CD4-positive, alpha-beta T cell treated with Interleukin-10 for 1 hour (primary cell): ENCODE results near the gene DNAL1.

Experiments used
- DNase-seq: peaks from one replicate; pipeline ENCODE4 v3.0.0-alpha.2; 2020

Gene DNAL1

DNA sequence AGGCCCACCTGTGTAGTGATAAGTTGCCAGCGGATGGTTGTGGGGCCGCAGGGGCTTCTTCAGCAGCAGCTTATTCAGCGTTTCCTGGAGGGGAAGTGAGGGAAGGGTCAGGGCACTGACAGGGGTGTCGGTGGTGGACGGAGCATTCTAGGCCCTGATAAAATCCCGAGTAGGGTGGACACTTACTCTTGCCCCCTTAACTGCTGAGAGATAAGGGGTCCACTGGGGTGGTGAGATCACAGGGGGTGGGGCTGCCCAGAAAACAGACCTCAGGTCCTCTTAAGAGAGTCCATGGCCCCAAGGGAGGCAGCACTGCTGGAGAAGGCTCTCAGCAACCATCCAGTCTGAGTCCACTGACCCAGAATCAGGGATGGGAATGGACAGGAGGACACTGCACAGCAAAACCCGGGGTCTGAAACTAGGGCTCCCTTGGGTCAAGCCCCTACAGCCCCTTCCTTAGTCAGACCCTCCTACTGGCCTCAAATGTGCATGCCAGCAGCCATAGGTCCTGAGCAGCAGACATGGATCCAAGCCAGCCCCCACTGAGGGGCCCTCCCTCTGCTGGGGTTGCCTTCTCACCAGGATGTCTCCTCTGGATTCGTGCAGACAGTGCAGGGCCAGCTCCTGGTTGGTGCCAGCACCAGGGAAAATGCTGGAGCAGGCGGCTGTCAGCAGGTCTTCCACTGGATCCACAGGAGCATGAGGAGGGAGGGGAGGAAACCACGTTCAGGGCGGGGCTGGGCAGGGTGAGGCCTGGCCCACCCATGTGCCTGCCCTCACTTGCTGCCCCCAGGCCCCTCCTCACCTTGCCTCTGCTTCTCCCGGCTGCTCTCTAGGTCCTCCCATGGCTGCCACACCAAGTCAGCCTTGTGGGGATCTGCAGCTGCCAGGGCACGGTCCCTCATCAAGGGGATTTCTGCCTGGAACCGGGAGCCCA is 81.5 kb downstream of the DNAL1 start:
- no peak for DNase-seq

DNA sequence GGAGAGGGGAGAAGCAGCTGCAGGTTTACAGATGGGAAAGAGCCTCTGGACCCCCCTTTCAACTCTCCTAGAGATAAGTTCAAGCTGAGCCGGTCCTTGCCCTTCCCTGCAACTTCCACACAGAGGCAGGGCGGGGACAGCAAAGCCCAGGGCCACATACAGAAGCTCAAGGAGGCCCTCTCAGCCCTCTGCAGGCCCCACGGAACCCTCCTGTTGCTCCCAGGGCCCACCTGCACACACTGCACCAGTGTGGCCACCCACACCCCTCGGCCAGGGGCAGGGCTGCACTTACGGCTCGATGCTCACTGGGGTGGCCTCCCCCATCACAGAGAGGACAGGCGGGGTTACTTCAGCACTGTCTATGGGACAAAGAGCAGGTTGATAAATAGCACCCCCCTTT is 82.4 kb downstream of the DNAL1 start:
- DNase-seq: no peak

DNA sequence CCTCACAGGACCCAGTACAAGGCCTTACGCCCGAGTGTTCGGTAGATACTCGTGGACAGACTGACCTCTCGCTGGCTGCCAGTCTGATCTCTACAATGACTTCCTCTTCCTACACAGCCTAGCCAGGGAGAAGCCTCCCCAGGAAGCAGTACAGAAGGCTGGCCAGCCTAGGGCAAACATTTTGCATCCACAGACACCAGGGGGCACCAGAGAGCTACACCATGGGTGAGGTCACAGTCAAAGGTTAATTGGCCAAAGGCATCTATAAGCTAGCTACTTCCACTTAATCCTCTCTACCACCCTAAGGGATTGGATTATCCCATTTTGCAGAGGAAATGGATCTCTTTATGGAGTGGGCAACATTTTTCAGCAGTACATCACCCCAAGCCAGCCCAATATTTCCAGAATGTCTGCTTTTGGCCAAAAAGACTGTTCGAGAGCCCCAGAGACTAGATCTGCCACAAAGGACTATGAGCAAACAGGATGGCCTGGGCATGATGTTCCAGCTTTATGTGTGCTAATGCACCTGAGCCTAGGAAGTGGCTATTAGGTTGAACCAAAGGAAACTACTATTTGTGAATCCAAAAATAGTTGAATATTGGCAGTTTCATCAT is 84.0 kb downstream of the DNAL1 start:
- peak; percentile 87 for DNase-seq

DNA sequence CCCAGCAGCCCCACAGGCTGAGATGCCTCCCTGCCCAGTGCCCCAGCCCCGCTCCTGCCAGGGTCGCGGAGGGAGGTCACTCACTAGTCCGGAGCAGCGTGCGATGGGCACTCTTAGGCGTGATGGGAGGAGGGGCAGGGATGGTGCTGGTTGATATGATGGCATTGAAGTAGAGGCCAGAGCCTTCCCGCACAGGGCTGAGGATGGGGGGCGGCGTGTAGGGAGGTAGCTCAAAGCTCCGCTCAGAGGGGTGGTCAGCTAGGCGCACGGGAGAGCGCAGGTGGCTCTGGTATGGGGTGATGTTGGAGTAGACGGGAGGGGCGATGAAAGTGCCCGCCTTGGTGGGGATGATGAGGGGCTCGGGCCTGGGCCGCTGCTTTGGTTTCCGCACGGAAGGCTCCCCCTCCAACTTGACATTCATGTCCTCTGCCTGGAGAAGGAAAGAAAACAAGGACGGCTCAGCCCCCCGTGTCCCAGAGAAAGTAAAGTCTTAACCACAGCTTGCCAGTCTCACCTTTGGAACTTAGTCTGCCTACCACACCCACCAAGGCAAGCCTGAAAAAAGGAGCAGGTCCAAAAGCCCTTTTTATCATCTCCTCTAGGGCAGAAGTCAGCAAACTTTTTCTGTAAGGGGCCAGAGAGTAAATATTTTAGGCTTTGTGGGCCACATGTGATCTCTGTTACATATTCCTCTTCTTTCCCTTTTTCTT is 84.9 kb downstream of the DNAL1 start:
- no peak for DNase-seq

DNA sequence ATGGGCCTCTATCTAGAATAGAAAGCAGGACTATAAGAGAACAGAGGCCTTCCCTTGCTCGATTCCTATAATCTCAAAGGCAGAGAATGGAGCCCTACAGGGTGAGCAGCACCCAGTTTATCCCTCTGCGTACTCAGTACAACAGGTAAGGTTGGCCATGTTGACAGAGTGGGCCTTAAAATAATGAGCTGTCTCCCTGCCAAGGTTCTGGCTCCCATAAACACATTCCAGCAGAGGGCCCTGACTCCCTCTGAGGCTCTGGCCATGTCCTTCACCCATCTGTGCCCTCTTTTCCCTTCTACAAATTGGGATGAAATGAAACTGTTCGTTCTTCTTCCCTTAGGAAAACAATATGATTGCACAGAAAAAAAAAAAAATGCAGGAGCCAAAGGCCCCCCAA is 86.3 kb downstream of the DNAL1 start:
- no peak for DNase-seq

DNA sequence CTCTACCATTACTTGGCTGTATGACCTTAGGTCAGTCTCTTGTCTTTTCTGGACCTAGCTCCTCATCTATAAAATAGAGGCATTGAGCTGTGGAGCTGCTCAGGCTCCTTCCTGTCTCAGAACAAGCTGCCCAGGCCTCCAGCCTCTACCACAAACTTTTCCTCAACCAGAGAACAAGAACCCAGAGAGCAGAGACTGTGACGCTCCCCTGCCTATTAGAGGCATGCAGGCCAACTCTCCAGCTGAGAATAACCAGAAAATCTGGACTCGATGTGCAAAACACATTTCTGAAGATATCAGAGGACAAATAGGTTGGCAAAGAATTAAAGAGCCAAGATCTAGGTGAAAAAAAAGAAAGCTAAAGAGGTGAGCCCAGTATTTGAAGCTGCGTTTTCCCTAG is 87.2 kb downstream of the DNAL1 start:
- no peak for DNase-seq

DNA sequence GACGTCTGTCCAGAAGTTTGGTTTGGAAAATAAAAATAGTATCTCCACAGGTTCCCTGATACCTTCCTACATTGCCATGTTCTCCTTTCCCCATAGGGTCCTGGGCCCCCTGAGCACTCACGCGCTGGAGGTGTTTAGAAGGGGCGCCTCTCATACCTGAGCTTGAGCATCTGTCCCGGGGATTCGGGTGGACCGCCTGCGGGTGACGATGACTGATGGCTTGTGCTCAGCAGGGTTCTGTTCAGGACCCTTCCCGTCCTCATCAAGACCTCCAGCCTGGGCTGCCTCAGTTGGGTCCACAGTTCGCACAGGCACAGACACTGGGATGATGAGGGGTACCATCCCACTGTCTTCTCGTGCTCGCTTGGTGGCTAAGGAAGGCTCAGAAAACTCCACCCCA is 92.1 kb downstream of the DNAL1 start:
- DNase-seq: no peak

DNA sequence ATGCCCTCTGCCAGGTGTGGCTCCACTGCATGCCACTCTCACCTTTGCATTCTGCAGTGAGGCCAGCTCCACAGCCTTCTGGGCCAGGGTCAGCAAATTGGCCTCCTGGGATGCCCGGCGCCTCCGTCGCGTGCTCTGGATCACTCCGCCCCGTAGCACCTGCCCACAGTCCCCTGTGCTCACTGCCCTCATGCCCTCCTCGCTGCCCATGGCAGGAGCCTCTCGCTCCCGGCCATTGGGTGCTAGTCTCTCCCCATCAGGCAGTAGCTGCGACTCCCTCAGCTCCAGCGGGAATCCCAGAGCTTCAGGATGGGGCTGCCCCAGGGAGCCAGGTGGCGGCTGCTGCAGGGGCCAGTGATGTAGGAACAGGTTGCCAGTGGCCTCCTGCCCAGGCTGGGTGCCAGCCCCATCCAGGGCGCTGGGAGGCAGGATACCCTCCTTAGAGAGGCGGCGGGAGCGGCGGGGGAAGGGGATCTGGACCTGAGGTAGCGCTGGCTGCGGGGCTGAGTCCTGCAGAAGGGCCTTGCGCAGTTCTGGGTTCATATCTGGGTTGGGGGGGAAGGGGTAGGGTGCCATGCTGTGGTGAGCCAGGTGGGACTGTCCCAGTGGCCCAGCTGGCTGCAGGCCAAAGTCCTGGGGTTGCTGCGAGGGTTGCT is 93.9 kb downstream of the DNAL1 start:
- DNase-seq: no peak

DNA sequence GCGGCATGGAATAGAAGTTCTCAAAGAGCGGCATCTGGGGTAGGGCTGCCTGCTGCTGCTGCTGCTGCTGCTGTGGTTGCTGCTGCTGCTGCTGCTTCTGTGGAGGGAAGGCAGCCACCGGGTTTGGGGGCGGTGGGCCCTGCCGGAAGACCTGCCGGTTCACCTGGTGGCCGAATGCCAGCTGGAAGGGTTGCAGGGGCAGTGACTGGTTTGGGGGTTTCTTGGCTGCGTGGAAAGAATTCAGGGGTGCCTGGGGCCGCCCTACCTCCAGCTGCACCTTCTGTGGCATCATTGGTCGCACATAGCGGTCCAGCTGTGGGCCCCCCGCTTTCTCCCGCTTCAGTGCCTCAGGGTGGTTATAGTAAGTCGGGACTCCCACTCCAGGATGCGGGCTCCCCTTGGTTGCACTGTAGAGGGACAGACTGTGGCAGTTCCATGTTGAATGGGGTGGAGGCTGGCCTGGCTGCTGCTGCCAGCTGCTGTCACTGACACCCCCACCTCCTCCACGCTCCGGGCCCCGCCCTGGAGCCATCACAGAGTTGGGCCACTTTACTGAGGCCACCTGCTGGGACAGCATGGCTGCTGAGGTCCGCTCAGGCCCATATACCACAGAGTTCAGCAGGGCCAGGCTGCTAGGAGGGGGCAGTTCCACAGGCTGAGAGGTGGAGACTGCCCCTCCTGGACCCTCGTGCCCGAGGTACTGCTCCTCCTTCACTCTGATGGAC is 94.5 kb downstream of the DNAL1 start:
- no peak for DNase-seq

DNA sequence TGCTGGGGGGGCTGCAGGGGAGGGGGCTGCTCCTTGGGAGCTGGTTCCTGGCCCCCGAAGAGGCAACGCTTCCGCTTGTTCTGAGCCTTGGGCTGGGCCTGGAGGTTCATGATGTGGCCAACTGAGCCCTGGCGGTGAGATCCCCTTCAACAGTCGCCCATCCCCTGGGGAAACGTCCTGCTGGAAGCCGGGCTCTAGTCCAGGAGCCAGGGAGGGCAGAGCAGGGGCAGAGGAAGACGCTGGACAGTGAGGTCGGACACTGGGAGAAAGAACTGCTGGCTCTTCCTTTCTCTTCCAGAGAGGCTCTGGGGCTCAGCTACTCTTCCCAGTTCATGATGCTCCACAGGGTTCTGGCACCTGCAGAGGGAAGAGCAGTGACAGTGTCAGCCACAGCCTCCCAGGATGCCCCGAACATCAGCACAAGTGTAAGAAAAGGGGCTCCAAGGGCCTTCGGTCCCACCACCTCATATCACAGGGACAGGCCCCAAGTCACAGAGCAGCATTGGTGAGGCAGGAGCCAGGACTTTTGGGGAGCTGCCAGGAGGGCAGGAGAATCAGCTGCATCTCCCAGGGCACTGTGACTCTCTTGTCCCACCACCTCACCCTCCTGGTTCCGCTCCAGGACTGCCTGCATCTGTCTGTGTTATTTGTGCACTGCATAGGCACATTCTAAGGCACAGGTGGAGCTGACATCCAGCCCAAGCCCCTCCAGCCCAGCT is 95.3 kb downstream of the DNAL1 start:
- DNase-seq: no peak

DNA sequence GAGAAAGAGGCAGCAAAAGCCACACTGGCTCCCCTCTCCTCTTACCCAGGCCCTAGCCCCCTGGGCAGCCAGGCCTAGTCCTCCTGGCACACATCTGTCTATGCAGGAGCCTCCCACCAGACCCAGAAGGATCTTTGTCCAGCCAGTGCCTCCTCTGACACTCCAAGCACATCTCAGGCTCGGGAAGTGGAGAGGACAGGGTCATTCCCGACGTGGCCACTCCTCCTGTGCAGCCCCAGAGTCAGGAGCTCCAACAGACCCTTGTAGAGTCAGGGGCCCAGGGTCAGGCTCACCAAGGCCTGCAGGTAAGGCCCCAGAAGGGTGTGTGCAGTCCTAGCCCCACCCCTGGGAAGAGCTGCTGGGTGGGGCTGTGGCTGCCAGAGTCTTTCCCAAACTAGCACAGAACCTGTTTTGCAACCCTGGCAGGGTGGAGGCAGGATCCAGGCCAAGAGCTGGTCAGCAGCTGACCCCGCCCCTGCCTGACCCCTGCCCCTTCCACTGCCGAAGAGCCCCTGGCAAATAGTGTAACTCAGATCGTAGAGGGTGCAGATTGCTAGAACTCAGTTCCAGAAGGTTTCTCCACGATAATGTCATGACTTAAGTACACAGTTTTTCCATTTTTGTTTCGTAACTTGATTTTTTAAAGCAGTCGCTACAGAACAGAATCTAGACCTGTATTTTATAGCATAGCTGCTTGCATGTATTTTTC is 96.0 kb downstream of the DNAL1 start:
- DNase-seq: no peak

DNA sequence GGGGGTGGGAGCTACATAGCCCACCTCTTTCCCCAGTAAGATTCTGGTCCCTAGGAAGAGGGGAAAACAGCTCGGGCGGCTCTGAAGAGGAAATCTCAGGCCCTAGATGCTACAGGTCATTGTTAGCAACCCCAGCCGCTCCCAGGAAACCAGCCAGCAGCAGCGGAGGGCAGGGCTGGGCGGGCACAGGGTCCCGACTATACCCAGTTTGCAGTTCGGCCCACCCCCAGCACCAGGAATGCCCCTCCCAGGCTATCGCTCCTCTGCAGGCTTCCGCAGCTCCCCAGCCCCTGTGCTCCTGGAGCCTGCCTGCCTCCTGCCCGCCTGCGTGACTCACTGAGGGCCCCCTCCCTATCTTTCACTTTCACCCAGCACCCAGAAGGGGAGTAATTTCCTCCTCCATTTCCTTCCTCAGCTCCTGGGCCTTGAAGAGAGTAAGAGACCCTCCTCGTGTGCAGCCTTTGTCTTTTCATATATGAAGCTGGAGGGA is 96.6 kb downstream of the DNAL1 start:
- peak; percentile 71 for DNase-seq

DNA sequence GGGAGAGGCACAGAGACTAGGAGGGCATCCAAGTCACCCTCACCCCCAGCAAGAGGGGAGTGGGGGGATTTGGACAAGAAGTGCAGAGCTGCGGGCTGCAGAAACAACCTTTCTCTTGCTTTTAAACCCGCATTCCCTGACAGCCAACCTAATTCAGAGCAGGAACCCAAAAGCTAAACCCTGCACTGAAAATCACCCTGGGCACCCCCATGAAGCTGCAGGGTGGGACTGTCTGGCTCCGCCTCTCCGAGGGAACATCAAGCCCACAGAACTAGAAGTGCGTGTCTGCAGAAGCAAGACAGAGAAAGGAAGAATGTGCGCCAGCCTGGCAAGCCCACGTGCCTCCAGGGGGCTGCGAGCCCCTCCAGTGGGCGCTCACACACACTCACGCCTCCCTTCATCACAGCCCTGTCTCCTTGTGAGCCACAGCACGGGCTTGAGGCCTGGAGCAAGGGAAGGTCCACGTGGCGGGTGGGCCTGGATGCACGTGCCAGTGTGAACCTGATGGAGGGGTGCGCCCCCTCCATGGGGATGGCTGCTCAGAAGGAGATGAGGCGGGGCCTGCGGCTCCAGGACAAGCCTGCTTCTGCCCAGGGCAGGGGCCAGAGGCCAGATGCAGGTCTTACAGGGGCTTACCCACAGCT is 97.2 kb downstream of the DNAL1 start:
- no peak for DNase-seq

DNA sequence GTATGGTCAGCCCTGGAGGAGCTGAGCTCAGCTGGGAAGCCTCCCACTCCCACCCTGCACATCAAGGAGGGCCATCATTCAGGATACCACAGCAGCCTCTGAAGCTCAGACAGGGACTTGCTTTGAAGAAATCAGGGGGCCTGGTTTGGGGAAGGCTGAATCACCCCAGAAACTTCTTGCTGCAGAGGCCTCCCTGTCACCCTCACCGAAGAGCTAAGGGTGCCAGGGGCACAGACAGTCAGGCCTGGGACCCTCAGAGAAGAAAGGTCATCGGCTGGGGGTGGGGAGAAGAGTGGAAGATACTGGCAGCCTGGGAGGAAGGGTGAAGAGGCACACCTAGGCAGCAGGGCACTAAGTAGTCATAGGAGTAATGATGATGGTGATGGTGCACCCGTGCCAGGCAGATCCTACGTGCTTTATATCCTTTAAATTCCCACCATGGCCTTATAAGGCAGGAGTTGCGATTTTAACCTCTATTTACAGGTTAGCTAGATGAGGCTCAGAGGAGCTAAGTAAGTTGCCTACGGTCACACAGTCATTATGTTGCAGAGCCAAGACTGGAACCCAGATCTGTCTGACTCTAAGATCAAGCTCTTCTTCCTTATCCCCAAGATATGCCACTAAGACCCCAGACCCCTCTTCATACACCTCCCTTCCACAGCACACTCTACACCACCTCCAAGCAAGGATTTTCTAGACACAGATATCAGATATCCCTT is 97.9 kb downstream of the DNAL1 start:
- DNase-seq: no peak

DNA sequence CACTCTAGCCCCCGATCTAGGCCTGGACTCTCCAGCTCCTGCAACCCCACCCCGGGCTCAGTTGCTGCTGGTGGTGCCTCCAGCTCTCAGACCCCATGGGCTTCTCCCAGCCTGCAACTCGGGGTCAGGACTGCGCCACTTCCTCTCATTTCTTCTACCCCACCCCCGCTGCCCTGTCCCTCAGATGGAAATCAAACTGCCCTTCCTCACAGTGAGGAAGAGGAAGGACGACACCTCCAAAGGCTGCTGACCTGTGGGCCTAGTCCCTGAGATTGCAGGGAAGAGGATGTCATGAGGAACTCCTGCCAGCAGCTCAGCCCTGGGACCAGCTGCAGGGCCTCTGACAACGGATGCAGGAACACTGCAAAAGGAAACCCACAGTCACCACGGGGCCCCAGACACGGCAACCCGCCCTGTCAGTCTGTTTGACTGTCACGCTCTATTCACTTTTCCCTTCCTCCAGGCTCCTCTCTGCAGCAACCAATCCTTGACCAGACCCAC is 98.7 kb downstream of the DNAL1 start:
- DNase-seq: peak; percentile 61

DNA sequence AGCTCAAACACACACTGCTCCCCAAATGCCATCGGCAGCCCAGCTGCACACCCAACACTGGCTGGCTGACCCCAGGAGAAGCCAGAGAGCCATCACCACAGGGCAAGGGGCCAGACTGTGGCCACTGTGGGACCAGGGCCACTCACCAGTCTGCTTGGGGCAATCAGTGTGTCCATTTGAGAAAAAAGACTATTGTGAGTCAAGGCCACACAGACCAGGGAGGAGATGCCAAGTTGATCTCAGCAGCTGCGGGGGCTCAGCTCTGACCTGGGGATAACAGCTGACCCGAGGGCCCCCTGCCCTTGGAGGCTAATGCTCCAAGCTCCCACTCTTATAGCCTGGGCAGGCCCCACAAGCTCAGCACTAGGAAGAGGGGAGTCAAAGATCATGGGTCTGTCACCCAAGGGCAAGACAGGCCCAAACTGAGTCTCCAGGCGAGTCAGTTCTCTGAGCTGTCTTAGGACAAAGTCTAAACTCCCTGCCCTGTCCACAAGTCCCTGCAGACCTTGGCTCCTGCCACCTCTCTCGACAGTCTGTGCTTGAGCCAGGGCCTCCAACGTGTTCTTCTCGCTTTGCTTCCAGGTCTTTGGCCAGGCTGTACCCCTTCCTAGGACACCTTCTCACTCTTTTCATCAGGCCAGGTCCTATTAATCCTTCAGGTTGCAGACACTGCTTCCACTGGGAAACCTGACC is 99.5 kb downstream of the DNAL1 start:
- DNase-seq: no peak

DNA sequence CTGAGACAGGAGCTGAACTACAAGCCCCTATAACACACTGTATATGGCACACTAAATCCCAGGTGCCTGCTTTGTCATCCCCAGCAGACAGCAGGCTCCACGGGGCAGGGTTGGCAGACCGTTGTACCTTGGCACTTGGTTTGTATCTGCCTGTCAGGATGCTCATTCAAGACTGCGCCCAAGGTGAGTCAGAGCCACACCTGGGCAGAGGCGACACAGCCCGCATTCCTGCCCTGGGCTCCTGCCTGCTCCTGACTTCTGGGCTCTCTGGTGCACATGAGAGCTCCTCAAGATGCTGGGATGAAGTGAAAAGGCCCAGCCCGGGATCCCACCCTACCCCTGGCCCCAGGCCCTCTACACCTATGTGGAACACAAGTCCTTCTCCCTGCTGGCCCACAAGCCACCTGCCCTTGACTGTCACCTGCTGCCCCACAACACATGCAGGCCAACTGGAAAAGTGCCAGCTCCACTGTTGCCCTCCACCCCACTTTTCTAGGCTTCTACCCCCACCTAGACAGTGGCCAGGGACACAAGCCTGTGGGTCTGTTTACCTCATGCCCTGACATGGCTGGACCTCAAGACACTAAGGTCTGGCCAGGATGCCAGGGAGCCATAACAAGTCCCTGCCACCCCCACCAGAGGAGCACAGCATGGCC is 100.2 kb downstream of the DNAL1 start:
- no peak for DNase-seq
